ENCODE results near the gene EPHB2. TPM values are rescaled to one million over a fixed set of nuclear protein-coding genes. Genes with fewer than 3 reads are reported as not detected.

EPHB2 gene
- total RNA-seq, 2 experiments from 2014 or later = 0.13 TPM; not detected in 1

- ATAC-seq (no peak), DNase-seq (no peak)
- no peaks in the 10 kb centered on the region for H3K9me3 Mint-ChIP-seq
- no peak for TF ChIP-seq CTCF (IDR thresholded peaks at IDR 0.05)
- H3K4me1 Mint-ChIP-seq (ENCODE audit: low read depth) = no peaks in the 10 kb centered on the region
- H3K27me3 Mint-ChIP-seq = peaks cover 9% of the 10 kb centered on the region
- CTCF ChIA-PET = interaction anchor here (4.1 kb wide), 1 partner anchor 17 kb away, joined by 13 read pairs; no protein-coding TSS in a partner anchor
- POLR2A ChIA-PET = no interaction called here
- H3K27ac Mint-ChIP-seq = no peak overlapping the region
- no peaks in the 10 kb centered on the region for H3K36me3 Mint-ChIP-seq (ENCODE audit: low read depth)
- no peak overlapping the region for H3K4me3 Mint-ChIP-seq
- intact Hi-C loops (cut with micrococcal nuclease) = no loop called here
These were observed 10.7 kb downstream of the EPHB2 start for GRCh38 chr1:22721122-22721873.

- H3K4me3 Mint-ChIP-seq = no peak overlapping the region
- intact Hi-C loops (cut with micrococcal nuclease) = no loop called here
- DNase-seq (no peak), ATAC-seq (no peak)
- no peak for TF ChIP-seq CTCF (IDR thresholded peaks at IDR 0.05)
- ChIA-PET CTCF (interaction anchor here (1.2 to 4.1 kb wide), 2 partner anchors 11 to 19 kb away, joined by 3 to 13 read pairs; no protein-coding TSS in a partner anchor), POLR2A (no interaction called here)
- H3K4me1 Mint-ChIP-seq (ENCODE audit: low read depth) = no peaks in the 10 kb centered on the region
- no peak overlapping the region for H3K27ac Mint-ChIP-seq
- H3K36me3 Mint-ChIP-seq (ENCODE audit: low read depth) = no peaks in the 10 kb centered on the region
- H3K27me3 Mint-ChIP-seq = peaks cover 9% of the 10 kb centered on the region
- H3K9me3 Mint-ChIP-seq = no peaks in the 10 kb centered on the region
These were observed 12.4 kb downstream of the EPHB2 start for GRCh38 chr1:22722901-22723550.

GRCh38 chr1:22727873-22728272 is 17.2 kb downstream of the EPHB2 start:
- Mint-ChIP-seq H3K9me3 (no peaks in the 10 kb centered on the region), H3K4me1 (ENCODE audit: low read depth) (no peaks in the 10 kb centered on the region), H3K4me3 (no peak overlapping the region), H3K27ac (no peak overlapping the region), H3K36me3 (ENCODE audit: low read depth) (no peaks in the 10 kb centered on the region), H3K27me3 (peaks cover 10% of the 10 kb centered on the region)
- DNase-seq (no peak), ATAC-seq (no peak)
- CTCF ChIA-PET = interaction anchor here (1.4 kb wide), 1 partner anchor 24 kb away, joined by 5 read pairs; no protein-coding TSS in a partner anchor
- no peak for TF ChIP-seq CTCF (IDR thresholded peaks at IDR 0.05)
- POLR2A ChIA-PET = no interaction called here
- intact Hi-C loops (cut with micrococcal nuclease) = no loop called here

GRCh38 chr1:22728751-22729399 is 18.2 kb downstream of the EPHB2 start:
- TF ChIP-seq CTCF (IDR thresholded peaks at IDR 0.05) = no peak
- ChIA-PET POLR2A (no interaction called here), CTCF (no interaction called here)
- DNase-seq = no peak
- ATAC-seq = no peak
- Mint-ChIP-seq H3K27me3 (peaks cover 10% of the 10 kb centered on the region), H3K9me3 (no peaks in the 10 kb centered on the region), H3K4me3 (no peak overlapping the region), H3K27ac (no peak overlapping the region), H3K36me3 (ENCODE audit: low read depth) (no peaks in the 10 kb centered on the region), H3K4me1 (ENCODE audit: low read depth) (no peaks in the 10 kb centered on the region)
- intact Hi-C loops (cut with micrococcal nuclease) = no loop called here

- DNase-seq = no peak
- no peak overlapping the region for H3K4me3 Mint-ChIP-seq
- no peak overlapping the region for H3K27ac Mint-ChIP-seq
- ATAC-seq = no peak
- intact Hi-C loops (cut with micrococcal nuclease) = no loop called here
- peaks cover 8% of the 10 kb centered on the region for H3K27me3 Mint-ChIP-seq
- no peak for TF ChIP-seq CTCF (IDR thresholded peaks at IDR 0.05)
- POLR2A ChIA-PET = no interaction called here
- CTCF ChIA-PET = no interaction called here
- H3K36me3 Mint-ChIP-seq (ENCODE audit: low read depth) = no peaks in the 10 kb centered on the region
- H3K9me3 Mint-ChIP-seq = no peaks in the 10 kb centered on the region
- H3K4me1 Mint-ChIP-seq (ENCODE audit: low read depth) = no peaks in the 10 kb centered on the region
These were observed 18.7 kb downstream of the EPHB2 start for GRCh38 chr1:22729400-22729773.

Measured in activated CD8-positive, alpha-beta T cell treated with anti-CD3 and anti-CD28 coated beads for 36 hours (primary cell).